HG03565 (cell line): Measurements from ENCODE around the gene PCBD2.
"Not testable (repeated sequence)": the region's sequence is repeated elsewhere in the genome, so short reads cannot be mapped to it uniquely, and the experiment has no call there.

ENCODE experiments used
- ATAC-seq: cut with Tn5 transposase; IDR thresholded peaks from one replicate; pipeline ENCODE4 v1.9.1; 2021; ENCODE audit warnings: mild to moderate bottlenecking, moderate library complexity; ENCODE audit not compliant: unreplicated experiment

PCBD2 gene

DNA sequence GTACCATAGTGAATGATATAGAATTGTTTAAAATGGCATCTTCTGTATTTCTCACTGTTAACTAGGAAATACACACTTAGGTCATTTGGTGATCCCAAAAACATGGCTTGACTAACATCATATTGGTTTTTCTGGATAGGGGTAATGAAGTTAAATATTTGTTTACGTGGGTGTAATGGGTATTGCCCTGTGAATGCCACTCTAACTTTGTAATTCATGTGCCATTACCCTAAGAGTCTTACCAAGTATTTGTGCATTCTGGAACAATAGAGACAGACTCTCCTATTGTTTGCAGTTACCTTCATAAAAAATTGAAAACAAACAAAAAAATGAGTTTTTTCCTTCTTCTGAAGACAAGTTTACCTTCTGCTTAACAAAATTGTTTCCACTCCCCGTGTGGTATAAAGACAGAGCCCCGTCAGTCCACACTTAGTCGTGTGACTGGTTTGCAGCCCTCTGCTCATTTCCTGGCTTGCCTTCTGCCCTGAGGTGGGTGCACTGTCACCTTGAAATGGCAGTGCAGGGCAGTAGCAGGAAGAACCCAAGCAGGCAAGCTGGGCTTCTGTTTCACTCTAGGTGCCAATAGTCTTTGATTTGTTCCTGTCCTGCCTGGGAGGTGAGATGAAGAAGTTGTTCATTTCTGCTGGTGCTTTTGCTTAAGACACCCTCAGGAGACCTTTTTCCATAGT lies 53.1 kb downstream of the PCBD2 start:
- ATAC-seq: no peak

DNA sequence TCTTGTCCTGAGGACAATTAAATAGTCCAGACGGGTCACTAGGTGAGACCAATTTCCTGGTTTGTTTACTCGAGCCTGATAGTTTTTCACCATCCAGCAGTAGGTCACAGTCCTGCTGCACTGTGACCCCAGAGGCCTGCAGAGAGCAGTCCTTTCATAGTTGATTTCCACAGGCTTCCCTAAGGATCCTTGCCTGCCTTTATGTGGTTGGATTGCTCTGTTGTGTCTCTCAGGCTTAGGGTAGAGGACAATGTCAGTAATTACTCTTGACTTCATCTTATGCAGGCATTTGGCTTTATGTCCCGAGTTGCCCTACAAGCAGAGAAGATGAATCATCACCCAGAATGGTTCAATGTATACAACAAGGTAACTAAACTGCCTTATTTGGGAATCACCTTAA lies 53.8 kb downstream of the PCBD2 start:
- ATAC-seq: no peak

DNA sequence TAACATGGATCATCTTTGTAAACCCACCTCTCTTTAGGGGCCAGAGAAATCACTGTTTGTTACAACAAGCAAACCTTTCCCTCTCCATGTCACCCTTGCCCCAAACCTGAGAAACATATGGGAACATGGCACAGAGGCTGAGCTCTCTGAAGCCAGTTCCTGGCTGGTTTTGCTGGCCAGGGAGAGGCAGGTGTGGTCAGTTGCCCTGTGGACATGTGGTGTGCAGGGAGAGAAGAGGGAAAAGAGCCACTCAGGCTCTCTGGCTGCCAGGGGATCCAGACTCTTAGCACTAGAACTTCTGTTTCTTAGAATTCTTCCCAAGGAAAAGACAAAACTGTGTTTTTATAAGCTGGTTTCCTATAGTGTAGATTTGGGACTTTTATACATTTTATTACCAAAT lies 58.2 kb downstream of the PCBD2 start:
- no peak for ATAC-seq

DNA sequence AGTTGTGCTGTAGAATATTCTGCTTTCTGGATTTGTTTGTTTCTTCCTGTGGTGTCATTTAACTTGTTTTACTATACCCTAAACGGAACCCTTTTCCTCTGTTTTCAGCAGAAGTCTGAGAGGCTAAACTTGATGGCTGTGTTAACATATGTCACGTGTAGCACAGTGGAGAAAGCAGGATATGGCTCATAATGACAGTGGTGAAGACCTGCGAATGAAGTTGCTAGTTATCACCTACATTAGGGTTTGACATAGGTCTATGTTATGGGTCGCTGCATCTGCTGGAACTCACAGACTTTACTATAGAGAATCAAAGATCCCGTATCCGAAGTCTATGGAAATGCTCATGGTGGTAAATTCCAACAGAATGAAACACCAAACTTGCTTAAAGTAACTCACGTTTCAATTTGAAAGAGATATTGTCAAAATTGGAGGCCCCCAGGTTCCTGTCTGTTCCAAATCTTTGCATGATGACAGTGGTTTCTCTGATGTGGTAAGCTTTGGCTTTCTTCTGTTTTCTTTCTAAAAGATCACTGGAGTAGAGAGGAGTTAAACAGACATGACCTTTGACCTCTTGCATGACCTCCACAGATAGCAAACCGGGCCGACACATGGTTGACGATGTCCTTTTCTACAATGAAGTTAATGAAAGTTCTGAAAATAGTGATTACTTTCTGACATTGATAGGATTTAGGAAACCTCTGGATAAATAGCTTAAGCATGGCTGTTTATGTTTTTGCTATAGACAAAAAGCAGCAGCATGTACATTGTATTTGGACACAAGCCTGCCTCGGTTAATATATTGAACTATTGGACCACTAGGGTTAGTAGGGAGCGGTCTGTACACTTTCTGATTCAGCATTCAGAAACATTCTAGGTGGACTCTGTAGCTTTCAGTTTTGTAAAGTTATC lies 59.7 kb downstream of the PCBD2 start:
- ATAC-seq: no peak

DNA sequence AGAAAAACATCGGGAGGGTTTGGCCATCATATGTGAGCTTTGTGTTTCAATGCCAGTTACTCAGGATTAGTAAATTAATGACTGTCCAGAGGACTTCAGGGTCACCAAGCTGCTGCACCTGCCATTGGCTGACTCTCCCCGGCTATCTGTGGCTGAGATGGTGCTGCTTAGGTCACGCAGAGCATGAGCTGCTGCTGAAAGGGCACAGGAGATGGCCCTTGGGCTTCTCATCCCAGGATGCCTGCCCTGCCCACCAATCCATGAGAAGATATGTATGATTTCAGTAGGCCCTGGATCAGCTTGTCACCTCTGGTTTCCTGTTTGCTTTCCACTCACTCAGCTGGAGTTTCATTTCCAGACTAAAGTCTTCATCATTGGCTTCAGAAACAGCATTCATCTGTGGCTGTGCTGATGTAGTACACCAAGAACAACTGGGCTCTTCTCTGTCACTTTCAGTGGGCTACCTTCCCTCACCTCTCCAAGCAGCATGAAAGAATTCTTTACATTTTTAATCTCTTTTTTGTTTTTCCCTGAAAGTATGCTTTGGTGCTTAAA lies 60.4 kb downstream of the PCBD2 start:
- no peak for ATAC-seq

DNA sequence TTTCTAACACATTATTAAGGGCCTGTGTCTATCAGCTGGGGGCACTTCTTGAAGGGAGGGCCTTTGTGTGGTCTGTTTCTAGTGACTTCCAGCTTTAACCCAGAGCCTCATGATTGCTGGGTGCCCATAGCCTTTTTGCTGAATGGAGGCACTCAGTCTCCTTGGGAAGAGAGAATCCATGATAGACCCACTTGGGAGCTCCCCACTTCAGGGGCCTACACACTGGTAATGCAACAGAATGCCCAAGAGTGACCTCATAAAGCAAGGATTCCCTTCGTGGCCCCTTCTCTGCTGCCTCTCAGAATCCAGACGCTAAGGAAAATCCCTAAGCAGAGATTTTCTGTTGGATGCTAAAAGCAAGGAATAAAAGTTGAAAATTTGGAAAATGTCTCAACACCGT lies 62.7 kb downstream of the PCBD2 start, which contains the start of gene CATSPER3:
CATSPER3 (plus strand) TSS at position 301 of the 400 bp plus-strand sequence; CDS start at position 386, 85 bp downstream.
- ATAC-seq: no peak

DNA sequence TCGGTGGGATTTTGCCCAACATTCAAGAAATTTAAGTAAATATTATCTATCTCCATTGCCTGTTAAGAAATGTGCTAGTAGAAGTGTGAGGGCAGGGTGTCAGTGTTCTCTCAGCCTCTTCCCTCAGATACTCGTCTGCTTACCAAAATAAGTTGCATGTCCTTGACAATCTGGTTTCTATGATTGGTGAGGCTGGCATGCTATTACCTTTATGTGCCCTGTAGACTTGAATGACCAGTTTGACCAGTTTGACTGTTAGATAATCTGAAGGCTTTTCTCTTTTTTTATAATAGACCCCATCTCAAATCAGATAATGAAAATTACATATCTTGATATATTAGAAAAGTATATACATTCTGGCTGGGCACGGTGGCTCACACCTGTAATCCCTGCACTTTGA lies 63.1 kb downstream of the PCBD2 start:
- no peak for ATAC-seq

DNA sequence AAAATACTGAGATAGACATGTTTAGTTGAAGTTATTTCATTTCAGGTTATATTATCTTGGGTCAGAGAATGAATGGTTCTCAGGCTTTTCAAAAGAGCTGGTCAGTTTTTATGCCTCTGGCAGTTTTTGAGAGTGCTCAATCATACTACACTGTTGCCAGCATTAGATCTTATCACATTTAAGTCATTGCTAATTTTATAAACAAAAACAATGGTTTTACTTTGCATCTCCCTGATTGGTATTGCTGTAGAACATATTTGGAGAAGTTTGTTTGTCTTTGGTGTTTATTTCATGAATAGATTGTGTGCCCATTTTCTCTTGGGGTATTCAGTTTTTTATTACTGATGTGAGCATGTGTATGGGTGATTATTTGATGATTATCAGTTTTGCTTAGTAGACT lies 64.2 kb downstream of the PCBD2 start:
- no peak for ATAC-seq

DNA sequence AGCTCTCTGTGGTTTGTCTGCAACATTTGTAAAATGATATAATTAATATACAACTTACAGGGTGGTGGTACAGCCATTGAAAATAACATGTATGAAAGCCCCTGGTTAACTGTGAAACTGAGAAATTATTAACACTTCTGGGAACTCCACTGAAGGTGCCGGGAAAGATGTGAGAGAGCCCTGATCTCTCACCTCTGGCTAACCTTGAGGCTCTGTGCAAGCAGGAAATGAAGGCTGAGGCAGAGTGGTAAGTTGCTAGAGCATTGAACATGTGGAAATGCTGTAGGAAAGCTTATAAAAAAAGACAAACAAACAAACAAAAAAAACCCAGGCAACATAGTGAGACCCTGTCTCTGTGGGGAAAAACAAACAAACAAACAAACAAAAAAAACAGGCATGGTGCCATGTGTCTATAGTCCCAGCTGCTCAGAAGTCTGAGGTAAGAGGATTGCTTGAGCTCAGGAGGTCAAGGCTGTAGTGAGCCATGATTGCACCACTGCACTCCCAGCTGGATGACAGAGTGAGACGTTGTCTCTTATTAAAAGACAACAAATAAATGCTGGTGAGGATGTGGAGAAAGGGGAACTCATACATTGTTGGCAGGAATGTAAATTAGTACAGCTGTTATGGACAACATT lies 70.3 kb downstream of the PCBD2 start:
- ATAC-seq: no peak

DNA sequence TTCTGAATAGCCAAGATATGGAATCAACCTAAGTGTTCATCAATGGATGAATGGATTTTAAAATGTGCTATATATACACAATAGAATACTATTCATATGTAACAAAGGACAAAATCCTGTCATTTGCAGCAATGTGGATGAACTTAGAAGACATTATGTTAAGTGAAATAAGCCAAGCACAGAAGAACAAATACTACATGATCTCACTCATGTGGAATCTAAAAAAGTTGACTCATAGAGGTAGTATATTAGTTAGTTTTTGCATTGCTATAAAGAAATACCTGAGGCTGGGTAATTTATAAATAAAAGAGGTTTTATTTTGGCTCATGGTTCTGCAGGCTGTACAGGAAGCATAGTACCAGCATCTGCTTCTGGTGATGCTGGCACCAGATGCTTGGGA lies 70.9 kb downstream of the PCBD2 start:
- no peak for ATAC-seq

DNA sequence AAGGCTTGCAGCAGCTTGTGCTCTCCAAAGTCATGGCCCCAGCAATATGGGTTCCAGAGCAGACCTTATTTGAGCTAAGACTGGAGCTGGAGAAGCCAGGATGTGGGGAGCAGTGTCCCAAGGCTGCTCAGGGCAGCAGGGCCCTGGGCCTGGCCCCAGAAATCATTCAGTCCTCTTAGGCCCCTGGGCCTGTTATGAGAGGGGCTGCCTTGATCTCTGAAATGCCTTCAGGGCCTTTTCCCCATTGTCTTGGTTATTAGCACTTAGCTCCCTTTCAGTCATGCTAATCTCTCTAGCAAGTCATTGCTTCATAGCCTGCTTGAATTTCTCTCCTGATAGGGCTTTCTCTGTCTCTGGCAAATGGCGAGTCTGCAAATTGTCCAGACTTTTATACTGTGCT lies 71.9 kb downstream of the PCBD2 start:
- ATAC-seq: no peak

DNA sequence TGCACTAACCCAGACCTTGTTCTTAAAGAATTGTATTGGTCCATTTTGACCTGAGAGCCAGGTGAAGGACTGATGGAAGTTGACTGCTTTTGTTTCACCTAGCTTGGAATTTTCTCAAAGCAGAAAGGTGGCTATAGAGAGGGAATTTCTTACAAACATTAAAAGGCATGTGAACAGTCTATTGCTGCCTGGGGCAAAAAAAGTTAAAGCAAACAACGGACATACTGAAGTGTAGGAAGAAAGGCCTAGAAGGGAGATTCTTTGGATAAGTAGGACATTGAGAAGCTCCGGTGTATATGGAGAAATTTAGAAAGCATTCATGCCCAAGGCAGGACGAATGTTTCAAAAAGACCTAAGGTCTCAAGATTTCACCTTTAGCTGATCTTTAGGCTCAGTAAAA lies 74.5 kb downstream of the PCBD2 start:
- ATAC-seq: no peak

DNA sequence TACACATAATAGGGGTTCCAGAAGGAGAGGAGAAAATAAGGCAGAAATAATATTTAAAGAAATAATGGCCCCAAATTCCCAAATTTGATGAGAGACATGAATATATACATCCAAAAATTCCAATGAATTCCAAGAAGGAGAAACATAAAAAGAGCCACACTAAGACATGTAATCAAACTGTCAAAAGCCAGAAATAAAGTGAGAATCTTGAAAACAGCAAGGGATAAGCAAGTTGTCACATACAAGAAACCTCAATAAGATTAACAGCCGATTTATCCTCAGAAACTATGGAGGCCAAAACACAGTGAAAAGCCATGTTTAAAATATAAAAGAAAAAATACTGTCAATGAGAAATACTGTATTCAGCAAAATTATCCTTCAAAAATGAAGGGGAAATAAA lies 77.3 kb downstream of the PCBD2 start:
- ATAC-seq: no peak

DNA sequence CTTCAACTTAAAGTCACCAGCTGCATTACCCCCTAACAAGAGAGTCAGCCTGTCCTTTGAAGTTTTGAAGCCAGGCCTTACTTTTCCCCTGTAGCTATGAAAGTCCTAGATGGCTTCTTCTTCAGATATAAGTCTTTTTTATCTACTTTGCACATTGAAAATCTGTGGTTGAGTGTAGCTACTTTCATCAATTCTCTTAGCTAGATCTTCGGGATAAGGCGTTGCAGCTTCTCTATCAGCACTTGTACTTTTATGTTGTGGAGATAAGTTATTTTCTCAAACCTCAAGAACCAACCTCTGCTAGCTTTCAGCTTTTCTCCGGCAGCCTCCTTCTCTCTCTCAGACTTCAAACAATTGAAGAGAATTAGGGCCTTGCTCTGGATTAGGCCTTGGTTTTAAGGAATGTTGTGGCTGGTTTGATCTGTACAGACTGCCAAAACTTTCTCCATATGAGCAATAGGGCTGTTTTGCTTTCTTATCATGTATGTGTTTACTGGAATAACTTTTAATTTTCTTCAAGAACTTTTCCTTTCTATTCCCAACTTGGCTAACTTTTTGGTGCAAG lies 84.4 kb downstream of the PCBD2 start:
- no peak for ATAC-seq

DNA sequence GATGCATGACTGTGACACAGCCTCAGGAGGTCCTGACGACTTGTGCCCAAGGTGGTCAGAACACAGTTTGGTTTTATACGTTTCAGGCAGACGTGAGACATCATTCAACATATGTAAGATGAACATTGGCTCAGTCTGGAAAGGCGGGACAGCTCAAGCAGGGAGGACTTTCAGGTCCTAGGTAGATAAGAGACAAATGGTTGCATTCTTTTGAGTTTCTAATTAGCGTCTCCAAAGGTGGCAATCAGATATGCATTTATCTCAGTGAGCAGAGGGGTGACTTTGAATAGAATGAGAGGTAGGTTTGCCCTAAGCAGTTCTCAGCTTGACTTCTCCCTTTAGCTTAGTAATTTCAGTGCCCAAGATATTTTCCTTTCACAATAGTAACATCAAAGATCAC lies 85.3 kb downstream of the PCBD2 start:
- ATAC-seq: not testable (repeated sequence)

DNA sequence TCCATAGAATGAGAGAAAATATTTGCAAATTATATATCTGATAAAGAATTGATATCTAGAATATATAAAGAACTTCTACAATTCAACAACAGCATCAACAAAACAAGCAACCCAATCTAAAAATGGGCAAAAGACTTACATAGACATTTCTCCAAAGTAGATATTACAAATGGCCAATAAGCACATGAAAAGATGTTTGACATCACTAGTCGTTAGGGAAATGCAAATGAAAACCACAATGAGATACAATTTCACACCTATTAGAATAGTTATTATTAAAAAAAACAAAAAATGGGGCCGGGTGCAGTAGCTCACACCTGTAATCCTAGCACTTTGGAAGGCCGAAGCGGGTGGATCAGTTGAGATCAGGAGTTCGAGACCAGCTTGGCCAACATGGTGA lies 87.2 kb downstream of the PCBD2 start:
- no peak for ATAC-seq

DNA sequence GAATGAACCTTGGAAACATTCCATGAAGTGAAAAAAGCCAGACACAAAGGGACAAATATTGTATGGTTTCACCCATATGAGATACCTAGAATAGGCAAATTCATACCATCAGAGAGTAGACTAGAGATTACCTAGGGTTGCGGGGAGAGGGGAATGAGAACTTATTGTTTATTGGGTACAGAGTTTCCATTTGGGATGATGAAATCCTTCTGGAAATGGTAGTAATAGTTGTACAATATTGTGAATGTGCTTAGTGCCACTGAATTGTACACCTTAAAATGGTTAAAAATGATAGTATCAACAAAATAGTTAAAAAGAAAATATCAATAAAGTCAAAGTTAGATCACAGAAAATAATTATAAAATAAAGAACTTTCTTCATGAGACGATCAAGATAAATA lies 88.2 kb downstream of the PCBD2 start:
- ATAC-seq: no peak

DNA sequence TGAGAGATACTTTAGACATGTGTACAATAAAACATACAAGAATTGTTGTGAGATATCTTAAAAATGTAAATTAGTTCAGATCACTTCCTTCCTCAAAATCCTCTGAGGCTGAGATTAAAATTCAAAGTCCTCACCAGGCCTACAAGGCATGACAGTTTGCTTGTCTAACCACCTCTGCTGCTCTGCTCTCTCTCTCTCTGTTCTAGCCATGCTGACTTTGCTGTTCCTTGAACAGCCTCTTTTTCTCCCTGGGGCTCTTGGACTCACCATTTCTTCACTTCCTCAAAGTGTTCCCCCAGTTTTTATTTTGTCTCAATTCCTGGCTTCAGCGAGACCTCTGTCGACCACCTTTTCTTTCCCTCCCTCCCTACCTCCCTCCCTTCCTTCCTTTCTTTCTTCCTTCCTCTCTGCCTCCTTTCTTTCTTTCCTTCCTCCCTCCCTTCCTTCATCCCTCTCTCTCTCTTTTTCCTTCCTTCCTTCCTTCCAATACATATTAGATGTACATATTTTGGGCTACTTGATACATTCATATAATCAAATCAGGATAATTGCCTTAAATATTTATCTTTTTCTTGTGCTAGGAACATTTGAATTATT lies 89.7 kb downstream of the PCBD2 start:
- ATAC-seq: no peak

DNA sequence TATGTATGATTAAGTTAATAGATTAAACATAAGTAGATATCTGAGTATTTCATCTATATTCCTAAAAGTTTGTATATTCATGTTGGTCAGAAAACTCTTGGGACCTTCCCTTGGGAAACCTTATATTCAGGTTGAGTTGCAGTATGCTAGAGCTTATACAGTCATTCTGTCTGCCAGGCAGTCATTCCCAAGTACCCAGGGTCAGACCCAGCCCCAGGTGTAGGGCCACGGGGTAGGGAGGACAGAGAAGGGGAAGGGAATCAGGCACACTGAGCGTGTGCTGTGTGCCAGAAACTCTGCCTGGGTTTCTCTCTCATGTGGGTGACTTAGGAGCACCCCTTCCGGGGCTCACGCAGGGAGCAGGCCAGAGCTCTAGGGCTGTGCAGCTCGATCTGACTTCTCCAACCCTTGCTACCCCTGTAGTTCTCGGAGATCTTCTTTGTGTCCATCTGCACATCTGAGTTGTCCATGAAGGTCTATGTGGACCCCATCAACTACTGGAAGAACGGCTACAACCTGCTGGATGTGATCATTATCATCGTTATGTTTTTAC lies 91.0 kb downstream of the PCBD2 start:
- no peak for ATAC-seq

DNA sequence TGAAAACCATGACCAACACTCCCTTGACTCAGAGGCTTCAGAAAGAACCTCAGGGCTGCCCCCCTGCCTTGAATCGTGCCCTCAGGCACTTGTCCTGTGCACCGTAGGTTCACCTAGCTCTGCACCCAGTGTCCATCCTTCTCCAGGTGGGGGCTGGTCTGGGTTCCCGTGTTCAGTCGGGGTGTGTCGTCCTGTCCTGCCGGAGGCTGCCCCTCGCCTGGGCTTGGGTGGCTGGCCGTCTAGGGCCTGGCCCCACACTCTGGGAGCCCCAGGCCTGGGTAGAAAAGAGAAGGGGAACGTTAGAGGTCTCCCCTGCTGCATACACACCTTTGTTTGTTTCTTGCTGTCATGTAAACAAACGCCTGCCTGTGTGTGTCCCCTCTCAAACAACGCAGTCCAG lies 92.1 kb downstream of the PCBD2 start:
- no peak for ATAC-seq
